UCSD-AML1 (cell line): Measurements from ENCODE around the gene SRRM5.
"Not testable (repeated sequence)": the region's sequence is repeated elsewhere in the genome, so short reads cannot be mapped to it uniquely, and the experiment has no call there.

Source experiments
- DNase-seq: peaks from one replicate; lab custom pipeline; 2025; ENCODE audit not compliant: unreplicated experiment; lab: John Stamatoyannopoulos, UW

Gene SRRM5

GRCh38 chr19:43589678-43590077 is 22.2 kb upstream of the SRRM5 start:
- no peak for DNase-seq

DNA sequence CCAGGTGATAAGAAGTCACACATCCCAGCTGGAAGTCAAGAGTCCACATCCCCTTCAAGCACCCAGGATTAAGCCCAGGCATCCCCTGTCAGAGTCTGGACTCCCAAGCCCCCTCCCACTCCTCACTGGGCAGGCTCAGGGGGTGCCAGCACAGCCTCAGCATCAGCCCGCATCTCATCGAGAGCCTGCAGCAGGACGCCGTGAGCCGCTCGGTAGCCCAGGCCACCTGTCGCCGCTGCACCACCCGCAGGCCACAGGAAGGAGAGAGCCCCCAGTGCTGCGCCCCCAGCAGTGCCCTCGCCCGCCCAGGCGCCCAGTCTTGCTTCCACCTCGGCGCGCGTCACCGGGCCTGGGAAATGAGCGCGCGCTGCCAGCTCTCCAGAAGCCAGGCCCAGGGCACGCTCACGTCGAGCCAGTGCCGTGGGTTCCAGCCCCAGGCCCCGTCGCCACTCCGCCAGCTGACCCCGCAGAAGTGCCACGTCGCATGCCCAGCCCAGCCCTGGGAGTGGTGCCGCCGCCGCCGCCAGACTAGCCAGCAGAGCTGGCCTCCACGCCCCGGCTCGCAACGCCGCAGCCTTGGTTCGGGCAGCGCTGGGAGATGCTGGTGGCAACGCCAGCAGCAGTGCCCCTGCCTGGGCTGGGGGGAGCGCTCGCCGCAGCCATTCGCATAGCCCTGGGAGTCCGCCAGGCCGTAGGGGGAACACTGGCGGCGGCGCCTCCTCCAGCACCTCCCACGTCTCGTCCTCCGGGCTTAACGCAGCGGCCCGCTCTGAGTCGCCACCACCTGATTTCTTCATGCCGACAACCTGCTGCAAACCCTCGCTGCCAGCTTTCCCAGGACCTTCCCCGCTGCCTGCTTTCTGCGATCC is 19.8 kb upstream of the SRRM5 start:
- no peak for DNase-seq

DNA sequence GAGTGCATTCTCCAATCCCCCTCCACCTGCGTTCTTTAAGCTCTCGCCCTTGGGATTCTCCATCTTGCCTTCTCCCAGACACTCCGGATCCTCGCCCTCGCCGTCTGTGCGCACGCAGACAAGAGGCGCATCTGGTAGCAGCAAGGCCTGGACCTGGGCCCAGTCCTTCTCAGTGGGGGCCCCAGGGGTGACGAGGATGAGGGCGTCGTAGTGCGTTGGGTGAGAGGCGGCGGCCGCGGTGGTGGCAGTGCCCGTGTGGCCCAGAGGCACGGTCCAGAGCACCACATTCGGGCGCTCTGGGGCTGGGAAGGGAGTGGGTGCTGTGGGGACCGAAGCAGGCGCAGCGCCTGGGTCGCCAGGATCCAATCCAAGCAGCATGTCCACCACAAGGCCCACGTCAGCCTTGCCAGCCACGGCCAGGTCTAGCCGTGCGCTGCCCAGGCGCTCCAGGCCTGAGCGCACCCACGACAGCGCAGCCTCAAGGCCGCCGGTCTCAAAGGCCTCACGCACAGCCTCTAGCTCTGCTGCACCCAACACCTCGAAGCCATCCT is 19.0 kb upstream of the SRRM5 start:
- DNase-seq: no peak

DNA sequence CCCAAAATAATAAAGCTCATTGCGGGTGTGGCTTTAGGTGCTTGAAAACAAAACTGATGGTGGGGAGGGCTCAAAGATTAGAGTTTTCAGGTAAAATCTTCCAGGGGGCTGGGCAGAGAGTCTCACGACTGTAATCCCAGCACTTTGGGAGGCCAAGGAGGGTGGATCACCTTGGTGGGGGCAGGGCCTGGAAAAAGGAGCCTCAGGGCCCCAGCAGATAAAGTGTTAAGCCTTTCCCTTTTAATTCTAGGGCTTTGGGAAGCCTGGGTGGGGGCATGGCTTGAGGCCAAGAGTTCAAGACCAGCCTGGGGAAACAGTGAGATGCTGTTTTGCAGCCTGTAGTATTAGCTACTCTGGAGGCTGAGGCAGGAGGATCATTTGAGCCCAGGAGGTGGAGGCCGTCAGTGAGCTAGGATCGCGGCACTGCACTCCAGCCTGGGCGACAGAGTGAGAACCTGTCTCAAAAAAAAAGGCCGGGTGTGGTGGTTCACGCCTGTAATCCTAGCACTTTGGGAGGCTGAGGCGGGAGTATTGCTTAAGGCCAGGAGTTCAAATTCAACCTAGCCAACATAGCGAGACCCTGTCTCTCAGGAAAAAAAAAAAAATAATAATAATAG is 17.7 kb upstream of the SRRM5 start:
- no peak for DNase-seq

DNA sequence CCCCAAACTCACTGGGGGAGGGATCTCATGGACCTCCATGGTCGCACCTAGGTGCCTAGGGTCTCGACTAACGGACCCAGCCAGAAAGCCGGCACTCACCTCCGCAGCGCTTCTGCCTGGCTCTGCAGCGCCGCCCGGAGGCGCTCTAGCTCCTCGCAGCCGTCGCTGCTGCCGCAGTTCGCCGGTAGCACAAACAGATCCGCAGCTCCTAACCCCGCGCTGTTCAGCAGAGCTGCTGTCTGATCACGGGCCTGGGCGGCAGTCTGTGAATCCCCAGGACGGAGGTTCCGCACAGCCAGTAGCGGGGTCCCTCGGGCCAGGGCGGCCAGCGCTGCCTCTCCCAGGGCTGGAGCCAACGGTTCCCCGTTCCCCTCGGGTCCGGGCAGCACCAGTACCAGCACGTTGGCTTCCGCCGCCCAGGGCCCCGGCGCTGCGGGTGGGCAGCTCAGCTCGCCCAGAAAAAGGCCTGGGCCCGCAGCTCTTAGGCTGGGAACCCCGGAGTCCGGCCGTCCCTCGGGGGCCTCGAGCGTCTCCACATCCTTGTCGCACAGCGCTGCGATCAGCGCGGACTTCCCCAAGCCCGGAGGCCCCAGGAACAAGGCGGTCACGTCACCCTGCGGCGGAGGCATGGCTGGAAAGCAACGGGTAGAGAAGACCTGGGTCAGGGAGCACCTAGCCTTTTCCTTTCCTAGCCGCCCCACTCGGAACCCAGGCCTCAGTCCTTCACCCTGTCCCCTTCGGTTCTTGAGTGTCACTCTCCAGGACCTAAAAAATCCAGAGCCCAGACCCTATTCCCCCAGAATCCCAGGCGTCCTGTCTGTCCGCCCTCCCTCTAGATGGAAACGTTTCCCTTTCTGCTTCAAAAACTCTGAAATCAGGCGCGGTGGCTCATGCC is 16.9 kb upstream of the SRRM5 start:
- peak; percentile 78 for DNase-seq

DNA sequence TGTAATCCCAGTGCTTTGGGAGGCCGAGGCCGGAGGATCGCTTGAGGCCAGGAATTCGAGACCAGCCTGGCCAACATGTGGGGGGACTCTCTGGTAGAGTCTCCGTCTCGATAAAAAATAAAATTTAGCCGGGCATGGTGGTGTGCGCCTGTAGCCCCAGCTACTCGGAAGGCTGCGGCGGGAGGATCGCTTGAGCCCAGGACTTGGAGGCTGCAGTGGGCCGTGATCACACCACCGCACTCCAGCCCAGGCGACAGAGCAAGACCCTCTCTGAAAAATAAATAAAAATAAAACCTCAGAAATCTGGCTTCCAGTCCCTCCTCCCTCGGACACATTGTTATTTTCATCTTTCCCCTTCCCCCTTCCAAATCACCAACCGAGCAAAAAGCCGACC is 16.3 kb upstream of the SRRM5 start:
- no peak for DNase-seq

DNA sequence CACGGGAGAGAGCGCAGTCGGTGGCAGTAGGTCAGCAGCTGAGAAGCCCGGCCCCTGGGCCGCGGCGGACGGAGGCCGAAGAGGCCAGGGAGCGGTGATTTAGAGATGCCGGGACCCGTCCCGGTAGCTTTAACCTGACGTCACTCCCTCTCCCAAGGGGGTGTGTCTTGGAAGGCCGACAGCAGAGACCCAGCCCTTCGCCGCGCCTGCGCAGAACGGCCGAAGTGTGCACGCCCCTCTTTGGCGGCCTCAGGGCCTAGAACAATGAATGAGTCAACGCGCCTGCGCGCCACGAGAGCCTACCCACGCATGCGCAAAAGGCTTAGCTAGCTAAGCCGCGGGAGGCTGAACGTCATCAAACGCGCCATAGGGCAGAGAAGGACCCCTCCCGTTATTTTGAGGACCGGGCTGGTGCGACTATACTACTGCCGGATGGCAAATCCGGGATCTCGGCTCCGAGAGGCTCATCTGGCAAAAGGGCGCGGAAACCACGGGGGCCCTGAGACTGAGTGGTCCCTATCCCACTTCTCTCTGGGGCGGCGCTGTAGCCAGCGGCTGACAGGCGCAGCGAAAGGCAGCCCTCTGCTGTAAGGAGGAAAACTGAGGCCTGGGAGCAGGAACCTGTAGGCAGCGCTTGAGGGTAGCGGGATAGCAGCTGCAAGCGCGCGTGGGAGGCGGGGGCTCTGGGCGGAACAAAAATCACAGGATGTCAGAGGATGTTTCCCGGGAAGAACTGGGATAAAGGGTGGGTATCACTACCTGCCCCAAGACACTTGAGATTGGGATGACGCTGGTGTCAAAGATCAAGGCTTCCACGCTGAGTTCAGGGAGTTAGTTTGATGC is 15.7 kb upstream of the SRRM5 start, which contains the start of the genes IRGQ and ZNF576:
TSS of gene IRGQ (minus strand) at position 136 of the 843 bp plus-strand sequence. CDS start 796 bp downstream, outside the sequence.
TSS of gene ZNF576 (plus strand) at position 597 of the 843 bp plus-strand sequence. CDS start 514 bp downstream, outside the sequence.
- DNase-seq: peak; percentile 100

- DNase-seq: peak; percentile 18
Measured at GRCh38 chr19:43596842-43597461, 14.9 kb upstream of the SRRM5 start.

GRCh38 chr19:43597876-43598275 is 14.0 kb upstream of the SRRM5 start:
- no peak for DNase-seq

GRCh38 chr19:43598445-43599240 is 13.2 kb upstream of the SRRM5 start:
- no peak for DNase-seq

- DNase-seq: no peak
Measured at GRCh38 chr19:43599635-43600295, 12.1 kb upstream of the SRRM5 start.

DNA sequence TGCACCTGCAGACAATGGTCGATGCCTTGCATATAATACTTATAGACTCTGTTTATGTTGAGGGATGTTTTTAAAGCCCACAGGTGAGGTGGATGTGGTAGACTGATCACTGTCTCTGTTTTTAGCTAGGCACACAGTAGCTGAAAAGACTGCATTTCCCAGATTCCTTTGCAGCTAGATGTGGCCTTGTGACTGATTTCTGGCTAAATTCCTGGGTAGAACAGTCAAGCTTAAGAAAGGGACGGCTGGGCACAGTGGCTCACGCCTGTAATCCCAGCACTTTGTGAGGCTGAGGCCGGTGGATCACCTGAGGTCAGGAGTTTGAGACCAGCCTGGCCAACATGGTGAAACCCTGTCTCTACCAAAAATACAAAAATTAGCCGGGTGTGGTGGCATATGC is 11.6 kb upstream of the SRRM5 start:
- not testable (repeated sequence) for DNase-seq

- no peak for DNase-seq
Measured at GRCh38 chr19:43605875-43606568, 5.9 kb upstream of the SRRM5 start.

GRCh38 chr19:43606569-43607229 is 5.2 kb upstream of the SRRM5 start:
- DNase-seq: no peak

DNA sequence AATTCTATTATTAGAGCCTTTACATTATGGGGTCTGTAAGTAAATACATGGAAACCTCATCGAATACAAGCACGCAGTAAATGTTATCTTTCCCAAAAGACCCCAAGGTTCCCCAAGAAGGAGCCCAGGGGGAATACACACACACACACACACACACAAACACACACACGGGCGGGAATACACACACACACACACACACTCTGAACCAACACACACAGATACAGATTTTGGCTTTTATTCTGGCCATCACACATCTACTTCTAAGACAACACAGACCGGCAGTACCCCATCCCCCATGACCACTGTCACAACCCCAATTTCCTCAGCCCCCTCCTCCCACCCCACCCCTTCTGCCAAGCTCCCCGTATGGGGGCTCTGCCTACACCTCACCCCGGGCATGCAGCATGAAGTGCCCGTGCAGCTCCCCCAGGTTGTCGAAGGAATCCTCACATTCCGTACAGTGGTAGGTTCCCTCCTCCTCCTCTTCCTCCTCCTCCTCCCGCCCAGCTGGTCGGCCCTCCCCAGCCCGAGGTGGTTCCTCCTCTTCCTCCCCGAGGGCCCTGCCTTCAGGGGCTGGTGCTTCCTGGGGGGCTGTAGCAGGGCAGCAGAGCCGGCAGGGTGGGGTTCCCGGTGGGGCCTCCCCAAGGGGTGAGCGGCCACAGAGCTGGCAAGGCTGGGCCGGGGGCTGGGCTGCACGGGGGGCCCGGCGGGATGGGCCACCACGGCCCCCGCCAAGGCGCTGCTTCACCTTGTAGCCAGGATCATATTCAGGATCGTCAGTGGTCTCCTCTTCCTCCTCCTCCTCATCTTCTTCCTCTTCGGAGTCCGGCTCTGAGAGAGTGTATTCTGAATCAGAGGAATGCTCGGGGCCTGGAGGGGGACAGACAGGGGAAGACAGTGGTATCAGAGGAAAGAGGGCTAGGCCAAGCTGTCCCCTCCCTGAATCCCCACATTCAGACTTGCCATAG is 4.4 kb upstream of the SRRM5 start:
- no peak for DNase-seq

GRCh38 chr19:43609872-43610271 is 2.0 kb upstream of the SRRM5 start:
- DNase-seq: no peak
